Neural progenitor cell (in vitro differentiated cells): ENCODE measurements around the gene TASOR2. TPM values are rescaled to one million over a fixed set of nuclear protein-coding genes. Genes with fewer than 3 reads are reported as not detected.
A peak's percentile ranks its signal among the peaks of the same experiment; 100 is the strongest.

Source experiments
- DNase-seq: peaks from one replicate; pipeline ENCODE4 v3.0.0-alpha.2; 2016; ENCODE audit warnings: low spot score
- H2AFZ ChIP-seq: fragments of 200-600 bp; sonication (generic); replicated peaks from 2 replicates; pipeline ENCODE4 v1.6.1; 2016; ENCODE audit warnings: antibody characterized with exemption
- H3F3A ChIP-seq: fragments of 200-600 bp; sonication (generic); 2 replicates; pipeline ENCODE4 v1.6.1; 2016; ENCODE audit warnings: antibody characterized with exemption, low read depth
- H3K27ac ChIP-seq: fragments of 200-600 bp; sonication (generic); 2 replicates; pipeline ENCODE4 v1.5.1; 2016; ENCODE audit warnings: mild to moderate bottlenecking
- H3K27me3 ChIP-seq: fragments of 200-600 bp; sonication (generic); 2 replicates; pipeline ENCODE4 v1.6.1; 2016; ENCODE audit warnings: mild to moderate bottlenecking, moderate library complexity
- H3K36me3 ChIP-seq: fragments of 200-600 bp; sonication (generic); 2 replicates; pipeline ENCODE4 v1.5.1; 2016
- H3K4me1 ChIP-seq: fragments of 200-600 bp; sonication (generic); 2 replicates; pipeline ENCODE4 v1.6.1; 2016; ENCODE audit warnings: mixed run types
- H3K4me2 ChIP-seq: fragments of 200-600 bp; sonication (generic); 2 replicates; pipeline ENCODE4 v1.6.1; 2016
- H3K4me3 ChIP-seq: fragments of 200-600 bp; sonication (generic); 2 replicates; pipeline ENCODE4 v1.5.1; 2016
- H3K79me2 ChIP-seq: fragments of 200-600 bp; sonication (generic); 2 replicates; pipeline ENCODE4 v1.6.1; 2016; ENCODE audit warnings: low read depth
- H3K9ac ChIP-seq: fragments of 200-600 bp; sonication (generic); 2 replicates; pipeline ENCODE4 v1.6.1; 2016
- H3K9me3 ChIP-seq: fragments of 200-600 bp; sonication (generic); 2 replicates; pipeline ENCODE4 v1.5.1; 2016; ENCODE audit warnings: low read depth
- H4K20me1 ChIP-seq: fragments of 200-600 bp; sonication (generic); 2 replicates; pipeline ENCODE4 v1.6.1; 2016; ENCODE audit warnings: low read depth
- H3K27ac Mint-ChIP-seq: 3 replicates; pipeline ENCODE4 v1.8.0; 2021; ENCODE audit warnings: mixed read lengths
- H3K27me3 Mint-ChIP-seq: 2 replicates; pipeline ENCODE4 v1.8.0; 2022; ENCODE audit warnings: low read depth, mild to moderate bottlenecking, inconsistent platforms, moderate library complexity, mixed read lengths; ENCODE audit not compliant: insufficient read depth
- H3K36me3 Mint-ChIP-seq: 3 replicates; pipeline ENCODE4 v1.8.0; 2021; ENCODE audit warnings: mixed read lengths
- H3K4me1 Mint-ChIP-seq: 3 replicates; pipeline ENCODE4 v1.8.0; 2021; ENCODE audit warnings: mixed read lengths
- H3K4me3 Mint-ChIP-seq: 3 replicates; pipeline ENCODE4 v1.8.0; 2021; ENCODE audit warnings: mild to moderate bottlenecking, moderate library complexity, mixed read lengths
- H3K9me3 Mint-ChIP-seq: 3 replicates; pipeline ENCODE4 v1.8.0; 2020; ENCODE audit warnings: mixed read lengths
- EZH2 ChIP-seq: fragments of 200-600 bp; sonication (generic); IDR thresholded peaks from 2 replicates; pipeline ENCODE4 v1.6.1; 2017; ENCODE audit warnings: antibody characterized with exemption, mild to moderate bottlenecking, moderate library complexity
- EZH2phosphoT487 ChIP-seq: fragments of 200-600 bp; sonication (generic); IDR thresholded peaks from 2 replicates; pipeline ENCODE4 v1.6.1; 2017; ENCODE audit warnings: antibody characterized with exemption
- total RNA-seq: library from RNA; depleted of rRNA; stranded (reverse); fragments of >200 nt; gene quantifications from 2 replicates; pipeline ENCODE4 v1.2.3, GENCODE V29; 2015; ENCODE audit warnings: low replicate concordance
- TF ChIP-seq, protein P1 (sequence below): fragments of 200-600 bp; sonication (generic); IDR thresholded peaks from 2 replicates; pipeline ENCODE4 v1.5.1; 2017; ENCODE audit warnings: antibody characterized with exemption, mild to moderate bottlenecking

TASOR2 gene, protein sequence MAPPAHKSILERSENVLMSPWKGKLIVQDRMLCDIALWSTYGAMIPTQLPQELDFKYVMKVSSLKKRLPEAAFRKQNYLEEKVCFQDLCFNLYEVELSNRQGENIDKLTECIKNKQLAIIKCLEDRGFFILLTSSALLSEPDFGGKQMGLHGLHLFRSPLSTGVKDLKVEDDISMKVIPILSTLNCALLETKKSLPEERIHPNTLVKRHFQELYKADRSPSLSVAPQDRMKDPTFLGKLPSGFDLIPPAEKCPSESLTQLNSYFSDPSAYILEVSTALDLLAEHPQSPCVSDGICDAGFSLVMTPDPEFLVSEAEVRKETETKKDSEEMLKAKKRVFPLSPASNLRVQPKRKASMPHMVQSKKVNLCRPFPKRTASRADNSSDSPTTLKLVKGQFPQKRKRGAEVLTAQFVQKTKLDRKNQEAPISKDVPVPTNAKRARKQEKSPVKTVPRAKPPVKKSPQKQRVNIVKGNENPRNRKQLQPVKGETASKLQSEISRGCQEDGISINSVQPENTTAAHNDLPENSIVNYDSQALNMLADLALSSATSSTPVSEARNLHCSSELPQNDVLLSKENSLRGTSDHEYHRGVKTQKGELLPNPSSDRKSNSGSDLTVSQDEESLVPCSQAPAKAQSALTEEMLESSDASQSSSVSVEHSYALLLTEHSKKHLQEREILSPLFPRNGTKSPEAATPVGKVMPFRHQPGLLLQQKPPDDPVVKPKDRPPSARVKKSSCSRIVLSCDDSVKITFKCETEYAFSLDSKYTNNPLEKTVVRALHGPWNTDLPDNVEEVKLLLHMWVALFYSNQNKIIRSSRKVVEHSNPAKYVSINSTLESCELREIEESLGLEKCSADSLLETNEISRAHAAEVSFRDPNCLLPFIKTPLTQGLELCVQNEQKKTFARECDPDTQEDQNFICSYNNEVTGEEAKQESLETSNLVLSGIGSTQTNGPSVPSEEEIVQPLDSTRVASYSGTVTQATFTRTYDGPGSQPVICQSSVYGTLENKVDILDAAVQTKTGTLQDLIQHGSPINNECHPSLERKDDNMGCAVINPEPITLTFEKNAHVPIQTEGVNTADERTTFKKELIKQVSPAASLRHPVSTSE (N-terminal part only)
- 32.7 and 39.0 TPM in 2 replicates for total RNA-seq

DNA sequence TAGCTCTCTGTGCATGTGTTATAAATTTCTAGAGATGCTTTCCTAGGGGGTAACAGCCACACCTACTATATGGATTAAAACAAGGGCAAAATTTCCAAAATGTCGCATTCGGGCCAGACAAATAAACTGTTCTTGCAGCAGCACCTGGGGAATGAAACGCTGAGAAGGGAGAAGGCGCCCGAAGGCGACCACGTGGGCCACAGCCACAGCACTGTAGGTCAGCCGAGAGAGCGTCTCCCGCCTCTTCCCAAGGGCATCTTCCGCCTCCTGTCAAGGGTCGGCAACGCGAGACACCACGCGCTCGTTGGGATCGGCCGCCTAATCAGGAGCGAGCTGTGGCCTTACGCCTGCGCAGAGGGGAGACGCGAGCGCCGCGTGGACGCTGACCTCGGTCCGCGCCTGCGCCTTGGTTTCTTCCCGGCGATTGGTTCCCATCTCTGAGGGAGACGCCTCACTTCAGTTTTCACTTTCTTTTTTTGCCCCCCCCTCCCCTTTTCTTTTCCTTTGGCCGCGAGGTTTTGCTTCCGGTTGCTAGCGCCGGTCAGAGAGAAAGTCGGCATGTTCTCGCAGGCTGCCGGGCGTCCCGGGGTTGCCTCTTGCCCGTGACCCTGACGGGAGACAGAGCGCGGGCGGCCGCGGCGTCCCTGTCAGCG, at the start of gene TASOR2:
Gene TASOR2, plus strand, starts transcription at position 521 of the 653 bp plus-strand sequence. CDS start 35,805 bp downstream, outside the sequence.
- H3K9ac ChIP-seq: no peak within 1 kb of the TSS
- H2AFZ ChIP-seq: peak within 1 kb of the TSS; percentile 13
- H3K79me2 ChIP-seq: peaks cover 42% of the 10 kb centered on the region
- Mint-ChIP-seq H3K27ac (peak within 1 kb of the TSS; percentile 89), H3K27me3 (no peaks in the 10 kb centered on the region), H3K4me1 (peaks cover 22% of the 10 kb centered on the region), H3K9me3 (no peaks in the 10 kb centered on the region), H3K4me3 (peak within 1 kb of the TSS; percentile 99), H3K36me3 (peaks cover 2% of the 10 kb centered on the region)
- H3K4me2 ChIP-seq: peak within 1 kb of the TSS; percentile 75
- no peaks in the 10 kb centered on the region for H3K9me3 ChIP-seq
- peaks cover 22% of the 10 kb centered on the region for H3F3A ChIP-seq
- no peaks in the 10 kb centered on the region for H3K36me3 ChIP-seq
- peak; percentile 97 for DNase-seq
- peaks cover 40% of the 10 kb centered on the region for H3K27me3 ChIP-seq
- peaks cover 14% of the 10 kb centered on the region for H4K20me1 ChIP-seq
- TF ChIP-seq EZH2phosphoT487: no peak
- no peak for TF ChIP-seq EZH2
- TF ChIP-seq, protein P1, sequence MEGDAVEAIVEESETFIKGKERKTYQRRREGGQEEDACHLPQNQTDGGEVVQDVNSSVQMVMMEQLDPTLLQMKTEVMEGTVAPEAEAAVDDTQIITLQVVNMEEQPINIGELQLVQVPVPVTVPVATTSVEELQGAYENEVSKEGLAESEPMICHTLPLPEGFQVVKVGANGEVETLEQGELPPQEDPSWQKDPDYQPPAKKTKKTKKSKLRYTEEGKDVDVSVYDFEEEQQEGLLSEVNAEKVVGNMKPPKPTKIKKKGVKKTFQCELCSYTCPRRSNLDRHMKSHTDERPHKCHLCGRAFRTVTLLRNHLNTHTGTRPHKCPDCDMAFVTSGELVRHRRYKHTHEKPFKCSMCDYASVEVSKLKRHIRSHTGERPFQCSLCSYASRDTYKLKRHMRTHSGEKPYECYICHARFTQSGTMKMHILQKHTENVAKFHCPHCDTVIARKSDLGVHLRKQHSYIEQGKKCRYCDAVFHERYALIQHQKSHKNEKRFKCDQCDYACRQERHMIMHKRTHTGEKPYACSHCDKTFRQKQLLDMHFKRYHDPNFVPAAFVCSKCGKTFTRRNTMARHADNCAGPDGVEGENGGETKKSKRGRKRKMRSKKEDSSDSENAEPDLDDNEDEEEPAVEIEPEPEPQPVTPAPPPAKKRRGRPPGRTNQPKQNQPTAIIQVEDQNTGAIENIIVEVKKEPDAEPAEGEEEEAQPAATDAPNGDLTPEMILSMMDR: no peak
- H3K4me3 ChIP-seq: peak within 1 kb of the TSS; percentile 70
- H3K4me1 ChIP-seq: peaks cover 6% of the 10 kb centered on the region
- H3K27ac ChIP-seq: no peak within 1 kb of the TSS

DNA sequence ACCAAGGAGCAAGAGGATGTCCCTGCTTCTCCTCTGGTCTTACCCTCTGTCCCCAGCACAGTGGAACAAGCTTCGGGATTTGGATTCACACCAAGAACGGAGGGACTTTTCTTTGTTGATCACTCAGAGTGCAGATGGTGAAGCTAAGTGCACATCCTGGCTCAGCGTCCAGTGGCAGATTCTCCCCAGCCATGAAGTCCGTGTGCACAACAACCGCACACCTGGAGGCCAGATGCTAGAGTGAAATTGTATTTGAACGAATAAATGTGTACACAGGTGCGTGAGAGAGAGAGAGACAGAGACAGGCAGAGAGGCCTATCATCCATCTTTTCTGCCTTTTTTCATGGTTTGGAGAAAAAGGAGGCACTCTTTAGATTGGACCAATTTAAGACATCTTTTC, 49.7 kb upstream of the TASOR2 start:
- no peak overlapping the region for H3K4me2 ChIP-seq

DNA sequence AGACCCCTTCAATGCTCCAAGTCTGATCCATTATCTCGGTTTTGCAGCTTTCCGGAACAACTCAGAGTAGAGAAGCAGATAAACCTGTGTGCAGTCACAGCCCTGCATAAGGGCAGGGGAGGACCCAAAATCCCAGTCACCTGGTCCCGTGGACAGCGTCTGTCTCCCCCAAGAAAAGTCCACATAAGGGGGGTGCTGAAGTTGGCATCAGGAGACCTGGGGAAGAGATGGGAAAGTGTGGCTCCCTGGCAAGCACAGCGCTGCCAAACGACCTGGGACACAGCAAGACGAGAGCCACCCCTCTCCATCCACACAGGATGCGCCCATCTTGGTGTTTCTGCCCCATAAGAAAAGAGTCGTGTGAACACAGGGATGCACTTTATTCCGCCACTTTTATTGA, 46.1 kb upstream of the TASOR2 start:
- Histone ChIP-seq H3K4me1 (no peaks in the 10 kb centered on the region), H3K9ac (no peak overlapping the region), H4K20me1 (no peaks in the 10 kb centered on the region), H3K27ac (no peak overlapping the region), H2AFZ (no peak overlapping the region), H3K4me3 (no peak overlapping the region), H3K36me3 (no peaks in the 10 kb centered on the region), H3F3A (no peaks in the 10 kb centered on the region), H3K79me2 (no peaks in the 10 kb centered on the region), H3K27me3 (no peaks in the 10 kb centered on the region), H3K9me3 (no peaks in the 10 kb centered on the region), H3K4me2 (no peak overlapping the region)
- DNase-seq: no peak
- Mint-ChIP-seq H3K36me3 (peaks cover 10% of the 10 kb centered on the region), H3K4me1 (peaks cover 10% of the 10 kb centered on the region), H3K9me3 (no peaks in the 10 kb centered on the region), H3K27me3 (no peaks in the 10 kb centered on the region), H3K4me3 (no peak overlapping the region), H3K27ac (no peak overlapping the region)
- TF ChIP-seq EZH2: no peak
- TF ChIP-seq EZH2phosphoT487: no peak
- TF ChIP-seq, protein P1: no peak

More for the DNA sequence above, 49.7 kb upstream of the TASOR2 start:
- Mint-ChIP-seq H3K4me3 (no peak overlapping the region), H3K36me3 (no peaks in the 10 kb centered on the region), H3K9me3 (no peaks in the 10 kb centered on the region), H3K27me3 (no peaks in the 10 kb centered on the region), H3K27ac (no peak overlapping the region), H3K4me1 (peaks cover 7% of the 10 kb centered on the region)
- no peak overlapping the region for H3K27ac ChIP-seq
- no peaks in the 10 kb centered on the region for H4K20me1 ChIP-seq
- no peaks in the 10 kb centered on the region for H3K79me2 ChIP-seq
- no peaks in the 10 kb centered on the region for H3K4me1 ChIP-seq
- H3K9me3 ChIP-seq: no peaks in the 10 kb centered on the region
- no peaks in the 10 kb centered on the region for H3K36me3 ChIP-seq
- H3F3A ChIP-seq: no peaks in the 10 kb centered on the region
- TF ChIP-seq EZH2 (no peak), EZH2phosphoT487 (no peak)
- TF ChIP-seq, protein P1: no peak
- no peaks in the 10 kb centered on the region for H3K27me3 ChIP-seq
- no peak overlapping the region for H3K9ac ChIP-seq
- no peak overlapping the region for H3K4me3 ChIP-seq
- no peak for DNase-seq
- no peak overlapping the region for H2AFZ ChIP-seq
